Keratinocyte (primary cell): ENCODE data around the gene TRIM66. TPM values are rescaled to one million over a fixed set of nuclear protein-coding genes. Genes with fewer than 3 reads are reported as not detected.

ENCODE experiments used
- DNase-seq: peaks from one replicate; pipeline ENCODE4 v3.0.0-alpha.2; 2011; ENCODE audit warnings: low read depth, missing footprints, low spot score
- FAIRE-seq: peaks from 2 replicates; lab custom pipeline; 2011; peaks lifted over from hg19 to GRCh38; lab: Jason Lieb, UNC
- H2AFZ ChIP-seq: 2 replicates; pipeline ENCODE4 v1.6.0; 2012; ENCODE audit warnings: low read length, control low read depth, inconsistent platforms; ENCODE audit not compliant: control insufficient read depth
- H3K27ac ChIP-seq: 2 replicates; pipeline ENCODE4 v1.5.1; 2011; ENCODE audit warnings: low read length; ENCODE audit not compliant: control insufficient read depth, insufficient read depth
- H3K27me3 ChIP-seq: 3 replicates; pipeline ENCODE4 v1.6.0; 2011; ENCODE audit warnings: low read length; ENCODE audit not compliant: control insufficient read depth, insufficient read depth; ENCODE audit errors: extremely low read depth
- H3K36me3 ChIP-seq, 2 experiments: 2 replicates in 1 of 2; 3 replicates in 1 of 2; pipeline ENCODE4 v1.5.1; 2011; ENCODE audit warnings: low read length in 2 of 2, mild to moderate bottlenecking in 1 of 2; ENCODE audit not compliant: control insufficient read depth in 2 of 2, insufficient read depth in 2 of 2; ENCODE audit errors: extremely low read depth in 1 of 2
- H3K4me1 ChIP-seq: 3 replicates; pipeline ENCODE4 v1.5.1; 2011; ENCODE audit warnings: low read length; ENCODE audit not compliant: control insufficient read depth, insufficient read depth; ENCODE audit errors: extremely low read depth
- H3K4me2 ChIP-seq: 3 replicates; pipeline ENCODE4 v1.6.0; 2011; ENCODE audit warnings: low read depth, low read length; ENCODE audit not compliant: control insufficient read depth, insufficient read depth; ENCODE audit errors: extremely low read depth
- H3K4me3 ChIP-seq, 3 experiments: fragments of 200-600 bp in 1 of 3; sonication (generic) in 1 of 3; 2 replicates in 2 of 3; 3 replicates in 1 of 3; pipeline ENCODE4 v1.5.1; 2011 to 2016; ENCODE audit warnings: low read length in 3 of 3, mild to moderate bottlenecking in 3 of 3, control low read depth in 2 of 3, inconsistent platforms in 1 of 3, low read depth in 1 of 3, mixed read lengths in 1 of 3, mixed run types in 1 of 3, moderate library complexity in 1 of 3; ENCODE audit not compliant: control insufficient read depth in 2 of 3, insufficient read depth in 2 of 3; ENCODE audit errors: extremely low read depth in 1 of 3
- H3K79me2 ChIP-seq: 2 replicates; pipeline ENCODE4 v1.6.0; 2012; ENCODE audit warnings: low read length; ENCODE audit not compliant: control insufficient read depth, insufficient read depth
- H3K9ac ChIP-seq: 3 replicates; pipeline ENCODE4 v1.6.0; 2011; ENCODE audit warnings: low read length; ENCODE audit not compliant: control insufficient read depth, insufficient read depth; ENCODE audit errors: extremely low read depth
- H3K9me1 ChIP-seq: 3 replicates; pipeline ENCODE4 v1.6.0; 2011; ENCODE audit warnings: low read length; ENCODE audit not compliant: control insufficient read depth, insufficient read depth; ENCODE audit errors: extremely low read depth
- H3K9me3 ChIP-seq: 2 replicates; pipeline ENCODE4 v1.5.1; 2012; ENCODE audit warnings: low read depth, low read length; ENCODE audit not compliant: control insufficient read depth
- H4K20me1 ChIP-seq: 3 replicates; pipeline ENCODE4 v1.6.0; 2011; ENCODE audit warnings: low read length; ENCODE audit not compliant: control insufficient read depth, insufficient read depth; ENCODE audit errors: extremely low read depth
- CTCF ChIP-seq, 3 experiments: IDR thresholded peaks in 1 of 3; conservative IDR thresholded peaks in 1 of 3; optimal IDR thresholded peaks in 1 of 3; 2 replicates in 2 of 3; 3 replicates in 1 of 3; pipeline versions ENCODE3 to v1.5.1; 2011; ENCODE audit warnings: low read length in 3 of 3, mild to moderate bottlenecking in 3 of 3, moderate library complexity in 2 of 3, control low read depth in 1 of 3, inconsistent platforms in 1 of 3; ENCODE audit not compliant: insufficient read depth in 2 of 3; ENCODE audit errors: extremely low read depth in 1 of 3
- EZH2 ChIP-seq: IDR thresholded peaks from one replicate; pipeline ENCODE4 v1.6.1; 2012; ENCODE audit warnings: inconsistent platforms, mild to moderate bottlenecking, low read length, moderate library complexity
- dilution Hi-C: fragments of 300-500 bp; cut with MboI; formaldehyde crosslinking; loops from one replicate; pipeline ENCODE4 v1.7.0; 2020; ENCODE audit warnings: low sequenced_read_pairs; ENCODE audit not compliant: extremely low pct_ligation_motif_present
- polyA plus RNA-seq, 5 experiments: library from polyadenylated mRNA; depleted of rRNA in 3 of 5; stranded (reverse) in 3 of 5; stranded (forward) in 1 of 5; unstranded in 1 of 5; fragments of >200 nt; gene quantifications; 1 replicate in 1 of 5; 2 replicates in 3 of 5; 3 replicates in 1 of 5; pipeline versions ENCODE4 v1.2.1 to v1.2.3, GENCODE V29; 2011 to 2012; ENCODE audit warnings: missing spikeins in 2 of 5, low read depth in 1 of 5, low replicate concordance in 1 of 5

TRIM66 gene
- polyA plus RNA-seq, 1 donor (not counting 4 experiments of a cell fraction or from before 2014, with no cell fraction given): 5.1 TPM

- no peak for FAIRE-seq
- H3K27me3 ChIP-seq: no peaks in the 10 kb centered on the region
- no peak overlapping the region for H3K4me3 ChIP-seq
- dilution Hi-C loops: loop anchor here (25.0 kb wide), 1 partner anchor 355 kb away; no protein-coding TSS in a partner anchor
- no peaks in the 10 kb centered on the region for H3K36me3 ChIP-seq
- H3K9me1 ChIP-seq: no peaks in the 10 kb centered on the region
- TF ChIP-seq EZH2 (no peak), CTCF (optimal IDR thresholded peaks at IDR 0.05 in 1 of 3, IDR thresholded peaks at IDR 0.05 in 1 of 3, conservative IDR thresholded peaks at IDR 0.05 in 1 of 3; ENCODE audit: extremely low read depth in 1 of 3, insufficient read depth in 2 of 3, low read length in 3 of 3) (no peak)
- H3K4me1 ChIP-seq: peaks cover 13% of the 10 kb centered on the region
- H4K20me1 ChIP-seq: no peaks in the 10 kb centered on the region
- no peak overlapping the region for H3K9ac ChIP-seq
- H3K9me3 ChIP-seq: no peaks in the 10 kb centered on the region
- no peaks in the 10 kb centered on the region for H3K79me2 ChIP-seq
- peak; percentile 15 for DNase-seq
- no peak overlapping the region for H3K27ac ChIP-seq
- H2AFZ ChIP-seq: no peak overlapping the region
- peak overlapping the region; percentile 10 for H3K4me2 ChIP-seq
Observed at GRCh38 chr11:8567602-8568198, 114.8 kb downstream of the TRIM66 start.

GRCh38 chr11:8566613-8567210 is 115.8 kb downstream of the TRIM66 start:
- H3K4me2 ChIP-seq: peak overlapping the region; percentile 50
- dilution Hi-C loops: loop anchor here (25.0 kb wide), 1 partner anchor 354 kb away; no protein-coding TSS in a partner anchor
- H4K20me1 ChIP-seq: no peaks in the 10 kb centered on the region
- no peaks in the 10 kb centered on the region for H3K36me3 ChIP-seq
- peak in 2 of 3 experiments; percentile 34 to 45 for TF ChIP-seq CTCF (optimal IDR thresholded peaks at IDR 0.05 in 1 of 3, IDR thresholded peaks at IDR 0.05 in 1 of 3, conservative IDR thresholded peaks at IDR 0.05 in 1 of 3; ENCODE audit: extremely low read depth in 1 of 3, insufficient read depth in 2 of 3, low read length in 3 of 3)
- no peak for TF ChIP-seq EZH2
- no peak for FAIRE-seq
- H3K9ac ChIP-seq: no peak overlapping the region
- H3K4me1 ChIP-seq: peaks cover 13% of the 10 kb centered on the region
- no peak overlapping the region for H3K27ac ChIP-seq
- H3K79me2 ChIP-seq: no peaks in the 10 kb centered on the region
- H3K9me1 ChIP-seq: no peaks in the 10 kb centered on the region
- H3K4me3 ChIP-seq: no peak overlapping the region
- no peak overlapping the region for H2AFZ ChIP-seq
- H3K9me3 ChIP-seq: peaks cover under 1% of the 10 kb centered on the region
- H3K27me3 ChIP-seq: no peaks in the 10 kb centered on the region
- DNase-seq: peak; percentile 26
